GM15510 (cell line): Measurements from ENCODE around the gene CLASP1.

Experiments
- POLR2A ChIP-seq: IDR thresholded peaks from 3 replicates; pipeline ENCODE4 v1.6.1; 2011; ENCODE audit warnings: borderline replicate concordance; ENCODE audit not compliant: insufficient read length; ENCODE audit errors: extremely low read depth

The CLASP1 gene

GRCh38 chr2:121363632-121364420 lies 285.4 kb downstream of the CLASP1 start:
- no peak for TF ChIP-seq POLR2A

- no peak for TF ChIP-seq POLR2A
Observed at GRCh38 chr2:121362774-121363173, 286.5 kb downstream of the CLASP1 start.

- no peak for TF ChIP-seq POLR2A
Observed at GRCh38 chr2:121362226-121362625, 287.0 kb downstream of the CLASP1 start.

GRCh38 chr2:121360566-121361300 lies 288.5 kb downstream of the CLASP1 start:
- TF ChIP-seq POLR2A = no peak

GRCh38 chr2:121359716-121360565 lies 289.3 kb downstream of the CLASP1 start:
- no peak for TF ChIP-seq POLR2A

GRCh38 chr2:121359170-121359569 lies 290.1 kb downstream of the CLASP1 start:
- TF ChIP-seq POLR2A = no peak

GRCh38 chr2:121358291-121358690 lies 291.0 kb downstream of the CLASP1 start:
- no peak for TF ChIP-seq POLR2A

- TF ChIP-seq POLR2A = no peak
Observed at GRCh38 chr2:121356058-121356640, 293.1 kb downstream of the CLASP1 start.

GRCh38 chr2:121355488-121355887 lies 293.8 kb downstream of the CLASP1 start:
- no peak for TF ChIP-seq POLR2A

- no peak for TF ChIP-seq POLR2A
Observed at GRCh38 chr2:121351521-121352318, 297.5 kb downstream of the CLASP1 start.

- TF ChIP-seq POLR2A = no peak
Observed at GRCh38 chr2:121350890-121351289, 298.4 kb downstream of the CLASP1 start.

- no peak for TF ChIP-seq POLR2A
Observed at GRCh38 chr2:121350402-121350775, 298.9 kb downstream of the CLASP1 start.

GRCh38 chr2:121349721-121350401 lies 299.4 kb downstream of the CLASP1 start:
- no peak for TF ChIP-seq POLR2A
